Measurements from ENCODE around the gene STUB1.

STUB1 gene

DNA sequence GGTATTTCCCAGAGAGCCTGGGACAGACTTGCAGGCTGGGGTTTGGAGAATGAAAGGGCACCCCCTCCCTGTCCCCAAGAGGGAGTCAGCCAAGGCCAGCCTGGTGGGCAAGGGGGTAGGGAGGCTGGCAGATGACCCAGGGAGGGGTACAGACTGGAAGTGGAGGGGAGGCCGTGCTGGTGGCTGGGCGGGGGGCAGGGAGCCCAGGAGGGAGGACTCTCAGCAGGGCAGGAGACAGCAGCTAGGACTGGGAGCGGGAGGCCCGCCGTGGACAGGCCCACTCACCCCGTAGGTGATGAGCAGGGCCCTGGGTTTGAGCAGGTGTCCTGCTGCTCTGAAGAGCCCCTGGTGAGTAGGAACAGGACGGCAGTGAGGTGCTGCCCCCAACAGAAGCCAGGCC lies 45.2 kb upstream of the STUB1 start:
- TF ChIP-seq EZH2 (IDR thresholded peaks at IDR 0.05; ENCODE audit: borderline replicate concordance, low read length), result no peak
- TF ChIP-seq, protein P1, sequence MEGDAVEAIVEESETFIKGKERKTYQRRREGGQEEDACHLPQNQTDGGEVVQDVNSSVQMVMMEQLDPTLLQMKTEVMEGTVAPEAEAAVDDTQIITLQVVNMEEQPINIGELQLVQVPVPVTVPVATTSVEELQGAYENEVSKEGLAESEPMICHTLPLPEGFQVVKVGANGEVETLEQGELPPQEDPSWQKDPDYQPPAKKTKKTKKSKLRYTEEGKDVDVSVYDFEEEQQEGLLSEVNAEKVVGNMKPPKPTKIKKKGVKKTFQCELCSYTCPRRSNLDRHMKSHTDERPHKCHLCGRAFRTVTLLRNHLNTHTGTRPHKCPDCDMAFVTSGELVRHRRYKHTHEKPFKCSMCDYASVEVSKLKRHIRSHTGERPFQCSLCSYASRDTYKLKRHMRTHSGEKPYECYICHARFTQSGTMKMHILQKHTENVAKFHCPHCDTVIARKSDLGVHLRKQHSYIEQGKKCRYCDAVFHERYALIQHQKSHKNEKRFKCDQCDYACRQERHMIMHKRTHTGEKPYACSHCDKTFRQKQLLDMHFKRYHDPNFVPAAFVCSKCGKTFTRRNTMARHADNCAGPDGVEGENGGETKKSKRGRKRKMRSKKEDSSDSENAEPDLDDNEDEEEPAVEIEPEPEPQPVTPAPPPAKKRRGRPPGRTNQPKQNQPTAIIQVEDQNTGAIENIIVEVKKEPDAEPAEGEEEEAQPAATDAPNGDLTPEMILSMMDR (IDR thresholded peaks at IDR 0.05; ENCODE audit: low read length), result no peak
- no peaks in the 10 kb centered on the region for H4K20me1 ChIP-seq (ENCODE audit: insufficient read depth, low read length)
- peak overlapping the region; percentile 78; the same call in 1 of the 2 replicates for H3K9ac ChIP-seq (ENCODE audit: low read length)
- H3K9me3 ChIP-seq (ENCODE audit: low read length), result no peaks in the 10 kb centered on the region
- H2AFZ ChIP-seq (ENCODE audit: low read length), result no peak overlapping the region
- H3K4me1 ChIP-seq (ENCODE audit: insufficient read depth, low read length, severe bottlenecking), result peaks cover 22% of the 10 kb centered on the region
- H3K4me3 ChIP-seq (ENCODE audit: low read depth, low read length, poor library complexity, severe bottlenecking), result peak overlapping the region; percentile 78
- no peaks in the 10 kb centered on the region for H3F3A ChIP-seq (ENCODE audit: insufficient read depth, low read length)
- H3K27ac ChIP-seq (ENCODE audit: low read depth, low read length, poor library complexity, severe bottlenecking), result no peak overlapping the region
- no peaks in the 10 kb centered on the region for H3K79me2 ChIP-seq (ENCODE audit: insufficient read depth, low read length)
- H3K9me2 ChIP-seq (ENCODE audit: low read depth, low read length), result no peaks in the 10 kb centered on the region
- H3K4me2 ChIP-seq (ENCODE audit: low read length), result peak overlapping the region; percentile 84
- H3K36me3 ChIP-seq (ENCODE audit: insufficient read depth, low read length), result no peaks in the 10 kb centered on the region
- no peaks in the 10 kb centered on the region; the same call in 1 of the 2 replicates for H3K27me3 ChIP-seq (ENCODE audit: insufficient read depth, low read length)

DNA sequence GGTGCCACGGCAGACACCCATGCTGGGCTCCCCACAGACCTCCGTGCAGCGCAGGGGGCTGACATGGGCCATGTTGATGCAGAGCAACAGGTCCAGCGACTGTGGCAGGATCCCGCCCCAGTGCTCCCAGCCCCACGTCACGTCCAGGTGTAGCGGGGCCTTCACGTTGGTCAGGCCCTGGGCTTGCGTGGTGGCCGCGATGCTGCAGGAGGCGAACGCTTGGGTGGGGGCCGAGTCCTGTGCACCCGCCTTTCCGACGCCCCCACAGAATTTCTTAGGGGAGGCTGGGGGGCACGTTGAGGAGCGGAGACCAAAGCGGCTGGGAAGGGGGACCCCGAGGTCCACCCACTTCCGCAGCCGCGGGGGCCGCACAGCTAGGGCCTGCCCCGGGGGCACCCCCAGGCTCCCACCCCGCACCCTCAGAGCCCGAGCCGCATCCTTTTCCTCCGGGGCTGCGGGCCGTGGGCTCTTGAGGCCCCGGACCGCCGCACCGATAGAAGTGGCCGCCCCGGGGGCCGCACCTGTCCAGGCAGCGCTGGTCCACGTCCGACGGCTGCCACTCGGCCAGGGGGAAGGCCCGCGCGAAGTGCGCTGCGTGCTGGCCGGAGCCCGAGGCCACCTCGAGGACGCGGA lies 44.5 kb upstream of the STUB1 start:
- Histone ChIP-seq H3K4me2 (ENCODE audit: low read length) (peak overlapping the region; percentile 84), H3K36me3 (ENCODE audit: insufficient read depth, low read length) (no peaks in the 10 kb centered on the region), H3K9me2 (ENCODE audit: low read depth, low read length) (no peaks in the 10 kb centered on the region), H3K9me3 (ENCODE audit: low read length) (no peaks in the 10 kb centered on the region), H4K20me1 (ENCODE audit: insufficient read depth, low read length) (no peaks in the 10 kb centered on the region), H2AFZ (ENCODE audit: low read length) (no peak overlapping the region), H3K4me1 (ENCODE audit: insufficient read depth, low read length, severe bottlenecking) (peaks cover 26% of the 10 kb centered on the region), H3F3A (ENCODE audit: insufficient read depth, low read length) (no peaks in the 10 kb centered on the region), H3K4me3 (ENCODE audit: low read depth, low read length, poor library complexity, severe bottlenecking) (peak overlapping the region; percentile 78), H3K9ac (ENCODE audit: low read length) (peak overlapping the region; percentile 78), H3K27me3 (ENCODE audit: insufficient read depth, low read length) (no peaks in the 10 kb centered on the region; the same call in 1 of the 2 replicates), H3K27ac (ENCODE audit: low read depth, low read length, poor library complexity, severe bottlenecking) (no peak overlapping the region), H3K79me2 (ENCODE audit: insufficient read depth, low read length) (no peaks in the 10 kb centered on the region)
- no peak for TF ChIP-seq EZH2 (IDR thresholded peaks at IDR 0.05; ENCODE audit: borderline replicate concordance, low read length)
- TF ChIP-seq, protein P1 (IDR thresholded peaks at IDR 0.05; ENCODE audit: low read length), result no peak

DNA sequence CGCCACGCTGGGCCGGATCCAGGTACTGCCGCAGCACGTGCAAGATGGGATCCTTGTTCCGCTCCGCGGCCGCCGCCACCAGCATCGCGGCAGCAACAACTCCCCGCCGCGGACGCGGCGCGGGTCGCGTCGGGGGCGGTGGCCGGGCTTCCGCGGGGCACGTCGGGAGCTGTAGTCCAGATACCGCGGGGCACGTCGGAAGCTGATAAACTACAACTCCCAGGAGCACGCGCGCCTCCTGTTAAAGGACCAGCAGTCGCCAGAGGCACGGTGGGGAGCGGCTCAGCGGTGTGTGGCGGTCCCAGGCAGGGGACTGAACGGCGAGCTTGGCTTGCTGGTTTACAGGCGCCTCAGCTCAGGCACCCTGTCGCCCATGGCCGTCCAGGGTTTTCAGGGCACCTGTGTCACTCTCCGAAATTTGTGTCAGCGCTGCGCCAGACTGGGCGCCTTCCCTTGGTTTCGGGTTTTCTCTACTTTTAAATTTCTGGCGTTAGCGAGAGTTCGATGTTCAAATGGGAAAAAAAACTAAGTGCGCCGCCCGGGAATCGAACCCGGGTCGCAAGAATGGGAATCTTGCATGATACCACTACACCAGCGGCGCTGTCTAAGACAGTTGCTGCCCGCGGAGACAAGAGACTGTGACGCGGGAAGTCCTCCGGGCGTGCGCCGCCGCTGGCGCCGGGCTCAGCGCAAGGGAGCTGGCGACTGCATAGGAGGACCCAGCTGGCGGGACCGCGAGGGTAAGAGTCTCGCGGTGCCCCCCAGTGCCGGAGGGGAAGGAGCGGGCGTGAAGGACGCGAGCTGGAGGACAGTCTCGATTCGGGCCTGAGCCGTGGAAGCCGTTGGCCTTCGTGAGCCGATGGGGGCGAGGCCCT lies 43.8 kb upstream of the STUB1 start, which contains the start of gene METTL26:
TSS of gene METTL26 (minus strand) at position 100 of the 875 bp plus-strand sequence. CDS start at position 85, 15 bp downstream.
- no peak within 1 kb of the TSS for H2AFZ ChIP-seq (ENCODE audit: low read length)
- H3K4me1 ChIP-seq (ENCODE audit: insufficient read depth, low read length, severe bottlenecking), result peaks cover 33% of the 10 kb centered on the region
- TF ChIP-seq, protein P1 (IDR thresholded peaks at IDR 0.05; ENCODE audit: low read length), result no peak
- no peak for TF ChIP-seq EZH2 (IDR thresholded peaks at IDR 0.05; ENCODE audit: borderline replicate concordance, low read length)

More for the DNA sequence above, 43.8 kb upstream of the STUB1 start, which contains the start of gene METTL26:
- H3K79me2 ChIP-seq (ENCODE audit: insufficient read depth, low read length), result no peaks in the 10 kb centered on the region
- H3K4me3 ChIP-seq (ENCODE audit: low read depth, low read length, poor library complexity, severe bottlenecking), result peak within 1 kb of the TSS; percentile 78
- H4K20me1 ChIP-seq (ENCODE audit: insufficient read depth, low read length), result no peaks in the 10 kb centered on the region
- no peaks in the 10 kb centered on the region for H3K36me3 ChIP-seq (ENCODE audit: insufficient read depth, low read length)
- H3K9me3 ChIP-seq (ENCODE audit: low read length), result no peaks in the 10 kb centered on the region
- H3K9me2 ChIP-seq (ENCODE audit: low read depth, low read length), result no peaks in the 10 kb centered on the region
- no peaks in the 10 kb centered on the region for H3K27me3 ChIP-seq (ENCODE audit: insufficient read depth, low read length)
- peak within 1 kb of the TSS; percentile 78 for H3K9ac ChIP-seq (ENCODE audit: low read length)
- peak within 1 kb of the TSS; percentile 70 for H3K27ac ChIP-seq (ENCODE audit: low read depth, low read length, poor library complexity, severe bottlenecking)
- peak within 1 kb of the TSS; percentile 84 for H3K4me2 ChIP-seq (ENCODE audit: low read length)
- H3F3A ChIP-seq (ENCODE audit: insufficient read depth, low read length), result no peaks in the 10 kb centered on the region

All from OCI-LY1 (cell line).